IMR-90 (cell line): ENCODE data around the gene COLEC12. TPM values are rescaled to one million over a fixed set of nuclear protein-coding genes. Genes with fewer than 3 reads are reported as not detected.

Experiments used
- ATAC-seq: fragments of 200-7000 bp; cut with Tn5 transposase; 2 replicates; pipeline ENCODE4 v1.9.1; 2020; ENCODE audit warnings: low read depth, mild to moderate bottlenecking, moderate library complexity
- BruUV-seq: library from RNA; stranded (reverse); fragments of 400-500 nt; replicated peaks from 2 replicates; lab custom pipeline; 2021; lab: Mats Ljungman, UMichigan
- CTCF ChIA-PET: fragments of 300-600 bp; formaldehyde crosslinking; extraction: SDS; loops from one replicate; lab custom pipeline; 2021; ENCODE audit warnings: antibody characterized with exemption; lab: Yijun Ruan, JAX
- POLR2A ChIA-PET: fragments of 300-600 bp; sonication (Branson Sonifier 250); formaldehyde crosslinking; loops from one replicate; lab custom pipeline; 2022; ENCODE audit warnings: antibody characterized with exemption; ENCODE audit not compliant: unreplicated experiment; lab: Charles Lee
- DNase-seq: peaks from one replicate; pipeline ENCODE4 v3.0.0; 2013
- H2AFZ ChIP-seq: replicated peaks from 2 replicates; pipeline ENCODE3; 2013; ENCODE audit warnings: low read length, mild to moderate bottlenecking; ENCODE audit not compliant: poor library complexity
- H2AK5ac ChIP-seq: 2 replicates; pipeline ENCODE4 v1.6.1; 2013; ENCODE audit warnings: low read depth, low read length, inconsistent platforms
- H2AK9ac ChIP-seq: replicated peaks from 2 replicates; pipeline ENCODE3; 2013; ENCODE audit warnings: mild to moderate bottlenecking, low read depth, low read length, moderate library complexity; ENCODE audit not compliant: poor library complexity
- H2BK120ac ChIP-seq: 2 replicates; pipeline ENCODE4 v1.6.1; 2013; ENCODE audit warnings: low read depth, low read length, inconsistent platforms
- H2BK15ac ChIP-seq: 3 replicates; pipeline ENCODE4 v1.6.1; 2013; ENCODE audit warnings: low read depth, low read length, inconsistent platforms
- H2BK20ac ChIP-seq: 2 replicates; pipeline ENCODE4 v1.6.1; 2013; ENCODE audit warnings: low read depth, mild to moderate bottlenecking, inconsistent platforms, low read length, moderate library complexity
- H2BK5ac ChIP-seq: 2 replicates; pipeline ENCODE4 v1.6.1; 2013; ENCODE audit warnings: mild to moderate bottlenecking, low read depth, low read length, inconsistent platforms; ENCODE audit not compliant: poor library complexity, severe bottlenecking
- H3K14ac ChIP-seq: replicated peaks from 2 replicates; pipeline ENCODE4 v1.6.1; 2013; ENCODE audit warnings: low read depth, low read length, inconsistent platforms
- H3K18ac ChIP-seq: 2 replicates; pipeline ENCODE4 v1.6.1; 2013; ENCODE audit warnings: low read depth, low read length, control low read depth
- H3K23ac ChIP-seq: 2 replicates; pipeline ENCODE4 v1.6.1; 2013; ENCODE audit warnings: low read depth, low read length, inconsistent platforms
- H3K27ac ChIP-seq: 2 replicates; pipeline ENCODE4 v1.5.1; 2013; ENCODE audit warnings: mild to moderate bottlenecking, control low read depth, low read length; ENCODE audit not compliant: insufficient read depth
- H3K27me3 ChIP-seq: 2 replicates; pipeline ENCODE4 v1.6.1; 2013; ENCODE audit warnings: low read length; ENCODE audit not compliant: control insufficient read depth, insufficient read depth
- H3K36me3 ChIP-seq: 2 replicates; pipeline ENCODE4 v1.6.1; 2013; ENCODE audit warnings: low read length, mixed read lengths; ENCODE audit not compliant: control insufficient read depth, insufficient read depth
- H3K4ac ChIP-seq: 2 replicates; pipeline ENCODE4 v1.6.1; 2013; ENCODE audit warnings: low read depth, low read length, inconsistent platforms
- H3K4me1 ChIP-seq: 2 replicates; pipeline ENCODE4 v1.6.1; 2013; ENCODE audit warnings: low read length, mixed read lengths; ENCODE audit not compliant: control insufficient read depth, insufficient read depth
- H3K4me2 ChIP-seq: 2 replicates; pipeline ENCODE4 v1.6.1; 2013; ENCODE audit warnings: low read depth, mild to moderate bottlenecking, control low read depth, low read length, moderate library complexity
- H3K4me3 ChIP-seq: 2 replicates; pipeline ENCODE4 v1.5.1; 2013; ENCODE audit warnings: low read depth, mild to moderate bottlenecking, control low read depth, low read length, moderate library complexity; ENCODE audit not compliant: insufficient read depth
- H3K56ac ChIP-seq: 2 replicates; pipeline ENCODE4 v1.6.1; 2013; ENCODE audit warnings: low read length, inconsistent platforms; ENCODE audit not compliant: insufficient read depth; ENCODE audit errors: extremely low read depth
- H3K79me1 ChIP-seq, 2 experiments: 2 replicates each; pipeline ENCODE4 v1.6.1; 2013; ENCODE audit warnings: low read length in 2 of 2, inconsistent platforms in 1 of 2, low read depth in 1 of 2
- H3K9ac ChIP-seq: 2 replicates; pipeline ENCODE4 v1.6.1; 2013; ENCODE audit warnings: low read depth, low read length, control low read depth
- H3K9me1 ChIP-seq: 2 replicates; pipeline ENCODE4 v1.6.1; 2013; ENCODE audit warnings: low read length, inconsistent platforms; ENCODE audit not compliant: insufficient read depth
- H3K9me3 ChIP-seq: 2 replicates; pipeline ENCODE4 v1.6.1; 2013; ENCODE audit warnings: low read length; ENCODE audit not compliant: control insufficient read depth, insufficient read depth
- H4K20me1 ChIP-seq: 2 replicates; pipeline ENCODE4 v1.6.1; 2013; ENCODE audit warnings: low read length, inconsistent platforms; ENCODE audit not compliant: insufficient read depth
- H4K5ac ChIP-seq: 2 replicates; pipeline ENCODE4 v1.6.1; 2013; ENCODE audit warnings: mild to moderate bottlenecking, low read depth, low read length, control low read depth
- H4K8ac ChIP-seq, 2 experiments: 2 replicates each; pipeline ENCODE4 v1.6.1; 2013; ENCODE audit warnings: low read depth in 2 of 2, low read length in 2 of 2, control low read depth in 1 of 2, inconsistent platforms in 1 of 2
- H4K91ac ChIP-seq: 2 replicates; pipeline ENCODE4 v1.6.1; 2013; ENCODE audit warnings: low read depth, low read length, inconsistent platforms; ENCODE audit not compliant: insufficient read depth
- BHLHE40 ChIP-seq: fragments of 150-350 bp; IDR thresholded peaks from 2 replicates; pipeline ENCODE4 v1.6.1; 2016; ENCODE audit warnings: mild to moderate bottlenecking, low read depth, low read length
- CEBPB ChIP-seq: IDR thresholded peaks from 2 replicates; pipeline ENCODE4 v1.6.1; 2012; ENCODE audit warnings: low read depth, low read length, improper control_type of control experiment
- CHD1 ChIP-seq: IDR thresholded peaks from 2 replicates; pipeline ENCODE4 v1.6.1; 2012; ENCODE audit warnings: low read depth, low read length, improper control_type of control experiment
- CTCF ChIP-seq: conservative IDR thresholded peaks from 2 replicates; pipeline ENCODE4 v1.5.1; 2012; ENCODE audit warnings: mild to moderate bottlenecking, low read depth, low read length, improper control_type of control experiment
- ELK1 ChIP-seq: fragments of 150-350 bp; IDR thresholded peaks from 2 replicates; pipeline ENCODE4 v1.6.1; 2016; ENCODE audit warnings: low read depth, mild to moderate bottlenecking, low read length, moderate library complexity, borderline replicate concordance
- FOS ChIP-seq: fragments of 150-350 bp; IDR thresholded peaks from 2 replicates; pipeline ENCODE4 v1.6.1; 2016; ENCODE audit warnings: low read depth, low read length
- MAFK ChIP-seq: IDR thresholded peaks from 2 replicates; pipeline ENCODE4 v1.6.1; 2012; ENCODE audit warnings: low read depth, low read length, improper control_type of control experiment
- MAZ ChIP-seq: IDR thresholded peaks from 2 replicates; pipeline ENCODE4 v1.6.1; 2012; ENCODE audit warnings: low read depth, mild to moderate bottlenecking, low read length, improper control_type of control experiment, moderate library complexity, borderline replicate concordance
- MXI1 ChIP-seq: IDR thresholded peaks from 2 replicates; pipeline ENCODE4 v1.6.1; 2012; ENCODE audit warnings: low read depth, mild to moderate bottlenecking, low read length, moderate library complexity, borderline replicate concordance
- NFE2L2 ChIP-seq: fragments of 150-350 bp; IDR thresholded peaks from 2 replicates; pipeline ENCODE4 v1.6.1; 2016; ENCODE audit warnings: low read depth, mild to moderate bottlenecking, low read length
- POLR2A ChIP-seq: IDR thresholded peaks from 2 replicates; pipeline ENCODE4 v1.6.1; 2012; ENCODE audit warnings: mild to moderate bottlenecking, low read depth, low read length
- RAD21 ChIP-seq: IDR thresholded peaks from 2 replicates; pipeline ENCODE4 v1.6.1; 2012; ENCODE audit warnings: low read length, improper control_type of control experiment
- RCOR1 ChIP-seq: IDR thresholded peaks from 2 replicates; pipeline ENCODE4 v1.6.1; 2012; ENCODE audit warnings: mild to moderate bottlenecking, low read length, improper control_type of control experiment; ENCODE audit not compliant: insufficient replicate concordance
- RFX5 ChIP-seq: IDR thresholded peaks from 2 replicates; pipeline ENCODE4 v1.8.0; 2012; ENCODE audit warnings: low read depth, mild to moderate bottlenecking, low read length, moderate library complexity
- SMC3 ChIP-seq: fragments of 150-350 bp; IDR thresholded peaks from 2 replicates; pipeline ENCODE4 v1.6.1; 2016; ENCODE audit warnings: low read depth, mild to moderate bottlenecking, antibody characterized with exemption, low read length, moderate library complexity
- USF2 ChIP-seq: fragments of 150-350 bp; IDR thresholded peaks from 2 replicates; pipeline ENCODE4 v1.6.1; 2017; ENCODE audit warnings: mild to moderate bottlenecking, antibody characterized with exemption, low read length, low read depth
- whole genome bisulfite sequencing, 2 experiments: methylation state at CpG; one replicate each; pipeline versions ENCODE4 v1.1.5 to v1.1.7; 2013; ENCODE audit warnings: missing lambda C conversion rate in 2 of 2; ENCODE audit not compliant: insufficient read length in 1 of 2; ENCODE audit errors: extremely low coverage in 2 of 2; 5-methylcytosine and 5-hydroxymethylcytosine counted together
- dilution Hi-C: fragments of 300-500 bp; cut with HindIII; formaldehyde crosslinking; loops from one replicate; pipeline ENCODE4 v1.14.3; 2018; ENCODE audit warnings: low sequenced_read_pairs; ENCODE audit not compliant: unreplicated experiment
- in situ Hi-C: fragments of 300-500 bp; cut with MboI; formaldehyde crosslinking; loops from 3 replicates; pipeline ENCODE4 v1.14.3; 2019; ENCODE audit warnings: low sequenced_read_pairs, inconsistent platforms, mixed read lengths
- intact Hi-C: fragments of 100-400 bp; cut with micrococcal nuclease; formaldehyde crosslinking; loops from 2 replicates; pipeline ENCODE4 v1.10.0; 2022
- polyA plus RNA-seq, 3 experiments: library from polyadenylated mRNA; depleted of rRNA; stranded (reverse); fragments of >200 nt; gene quantifications; 2 replicates each; pipeline ENCODE4 v1.2.3, GENCODE V29; 2012; ENCODE audit warnings: low replicate concordance in 1 of 3
- total RNA-seq: library from RNA; depleted of rRNA; stranded (reverse); fragments of >200 nt; gene quantifications from 2 replicates; pipeline ENCODE4 v1.2.3, GENCODE V29; 2012

Gene COLEC12
- total and polyA plus RNA-seq, 2 of the 4 experiments (the other 2 are of a cell fraction), result 1.0 to 2.3 TPM

GRCh38 chr18:490624-491023 is 9.9 kb downstream of the COLEC12 start:
- no TSS peak for BruUV-seq
- H3K79me1 ChIP-seq, result no peaks in the 10 kb centered on the region
- no peaks in the 10 kb centered on the region for H3K36me3 ChIP-seq
- H3K4me1 ChIP-seq, result peaks cover 19% of the 10 kb centered on the region
- no peak overlapping the region for H2BK5ac ChIP-seq
- no peaks in the 10 kb centered on the region for H3K27me3 ChIP-seq
- H3K4ac ChIP-seq, result peak overlapping the region; percentile 40
- no peak overlapping the region for H2AFZ ChIP-seq
- no peak overlapping the region for H3K9ac ChIP-seq
- ChIA-PET POLR2A (no interaction called here), CTCF (no interaction called here)
- no peak for ATAC-seq
- intact Hi-C loops, result loop anchor here (10.0 kb wide), 1 partner anchor 344 kb away; no protein-coding TSS in a partner anchor
- H4K8ac ChIP-seq, result no peak overlapping the region
- H3K27ac ChIP-seq, result no peak overlapping the region
- H3K18ac ChIP-seq, result no peak overlapping the region
- dilution Hi-C loops, result no loop called here
- H3K4me3 ChIP-seq, result no peak overlapping the region
- TF ChIP-seq SMC3, result no peak
- no peak for TF ChIP-seq CTCF
- no peak for TF ChIP-seq MAFK
- no peak for TF ChIP-seq MAZ
- TF ChIP-seq NFE2L2, result no peak
- TF ChIP-seq ELK1, result no peak
- TF ChIP-seq USF2, result no peak
- TF ChIP-seq RCOR1, result no peak
- no peak for TF ChIP-seq FOS
- no peak for TF ChIP-seq CHD1
- TF ChIP-seq RAD21, result no peak
- no peak for TF ChIP-seq MXI1
- no peak for TF ChIP-seq CEBPB
- no peak for TF ChIP-seq BHLHE40
- no peak for TF ChIP-seq POLR2A
- no peak for TF ChIP-seq RFX5
- H3K56ac ChIP-seq, result no peak overlapping the region
- WGBS, 2 experiments, result 33% methylated on average over 1 of the region's 4 CpGs; no CpG with 5 or more reads in 1 of the 2 experiments
- no peak overlapping the region for H3K4me2 ChIP-seq
- H4K20me1 ChIP-seq, result no peaks in the 10 kb centered on the region
- DNase-seq, result no peak
- no peak overlapping the region for H3K23ac ChIP-seq
- 0 out of 2 replicates have a peak overlapping the region, but pooled peaks have one; percentile 17 for H2AK5ac ChIP-seq
- no peak overlapping the region for H2AK9ac ChIP-seq
- H3K9me3 ChIP-seq, result peaks cover 3% of the 10 kb centered on the region; the same call in 1 of the 2 replicates
- peak overlapping the region; percentile 65 for H2BK20ac ChIP-seq
- H2BK120ac ChIP-seq, result peak overlapping the region; percentile 71
- in situ Hi-C loops, result no loop called here
- H2BK15ac ChIP-seq, result peak overlapping the region; percentile 16; the same call in 2 of the 3 replicates
- peak overlapping the region; percentile 16; the same call in 1 of the 2 replicates for H4K91ac ChIP-seq
- 0 out of 2 replicates have a peak, but pooled peaks cover 3% of the 10 kb centered on the region for H3K9me1 ChIP-seq
- H3K14ac ChIP-seq, result 0 out of 2 replicates have a peak overlapping the region, but pooled peaks have one; percentile 39
- H4K5ac ChIP-seq, result no peak overlapping the region
